Stimulated activated naive CD8-positive, alpha-beta T cell treated with anti-CD3 and anti-CD28 coated beads, Interleukin-15, Interleukin-2, amounts not matched to agents 100 ng/mL and 50 ng/mL, for 24 hours (primary cell): ENCODE results near the gene ZNF836.
A peak's percentile ranks its signal among the peaks of the same experiment; 100 is the strongest.

Source experiments
- H3K27ac Mint-ChIP-seq: one replicate; pipeline ENCODE4 v1.8.0; 2021; ENCODE audit warnings: mild to moderate bottlenecking, mixed read lengths
- H3K27me3 Mint-ChIP-seq: one replicate; pipeline ENCODE4 v1.8.0; 2021; ENCODE audit warnings: mixed read lengths
- H3K36me3 Mint-ChIP-seq: one replicate; pipeline ENCODE4 v1.8.0; 2021; ENCODE audit warnings: low read depth, mixed read lengths
- H3K4me1 Mint-ChIP-seq: one replicate; pipeline ENCODE4 v1.8.0; 2021; ENCODE audit warnings: low read depth, mixed read lengths
- H3K4me3 Mint-ChIP-seq: one replicate; pipeline ENCODE4 v1.8.0; 2021; ENCODE audit warnings: mild to moderate bottlenecking, mixed read lengths
- H3K9me3 Mint-ChIP-seq: one replicate; pipeline ENCODE4 v1.8.0; 2021; ENCODE audit warnings: mixed read lengths

ZNF836 gene

GRCh38 chr19:52142001-52142595, 29.3 kb downstream of the ZNF836 start:
- Mint-ChIP-seq H3K27ac (no peak overlapping the region), H3K27me3 (no peaks in the 10 kb centered on the region), H3K4me1 (peaks cover 17% of the 10 kb centered on the region), H3K36me3 (peaks cover 26% of the 10 kb centered on the region), H3K4me3 (no peak overlapping the region), H3K9me3 (peaks cover 33% of the 10 kb centered on the region)

GRCh38 chr19:52141203-52141602, 30.2 kb downstream of the ZNF836 start:
- Mint-ChIP-seq H3K4me3 (no peak overlapping the region), H3K4me1 (peaks cover 17% of the 10 kb centered on the region), H3K9me3 (peaks cover 30% of the 10 kb centered on the region), H3K36me3 (peaks cover 25% of the 10 kb centered on the region), H3K27ac (no peak overlapping the region), H3K27me3 (no peaks in the 10 kb centered on the region)

GRCh38 chr19:52140032-52140710, 31.2 kb downstream of the ZNF836 start:
- Mint-ChIP-seq H3K4me3 (peak overlapping the region; percentile 93), H3K36me3 (peaks cover 31% of the 10 kb centered on the region), H3K27ac (no peak overlapping the region), H3K4me1 (peaks cover 17% of the 10 kb centered on the region), H3K9me3 (peaks cover 30% of the 10 kb centered on the region), H3K27me3 (no peaks in the 10 kb centered on the region)

GRCh38 chr19:52139252-52140031, 32.0 kb downstream of the ZNF836 start, which contains the start of gene ZNF616:
Gene ZNF616, minus strand, starts transcription at chr19:52139938. Its CDS starts 9,426 bp downstream, at chr19:52130512.
- Mint-ChIP-seq H3K36me3 (peaks cover 34% of the 10 kb centered on the region), H3K27me3 (no peaks in the 10 kb centered on the region), H3K4me3 (peak within 1 kb of the TSS; percentile 93), H3K4me1 (peaks cover 17% of the 10 kb centered on the region), H3K9me3 (peaks cover 30% of the 10 kb centered on the region), H3K27ac (peak within 1 kb of the TSS; percentile 92)

- H3K4me1 Mint-ChIP-seq = peaks cover 17% of the 10 kb centered on the region
- peak overlapping the region; percentile 92 for H3K27ac Mint-ChIP-seq
- H3K4me3 Mint-ChIP-seq = peak overlapping the region; percentile 93
- H3K36me3 Mint-ChIP-seq = peaks cover 38% of the 10 kb centered on the region
- H3K27me3 Mint-ChIP-seq = no peaks in the 10 kb centered on the region
- H3K9me3 Mint-ChIP-seq = peaks cover 31% of the 10 kb centered on the region
These were observed 32.5 kb downstream of the ZNF836 start for GRCh38 chr19:52138983-52139251.

- Mint-ChIP-seq H3K9me3 (peaks cover 34% of the 10 kb centered on the region), H3K36me3 (peaks cover 41% of the 10 kb centered on the region), H3K27me3 (no peaks in the 10 kb centered on the region), H3K4me1 (peaks cover 17% of the 10 kb centered on the region), H3K27ac (peak overlapping the region; percentile 92), H3K4me3 (peak overlapping the region; percentile 93)
These were observed 33.0 kb downstream of the ZNF836 start for GRCh38 chr19:52138278-52138982.

GRCh38 chr19:52120286-52120685, 51.1 kb downstream of the ZNF836 start:
- no peak overlapping the region for H3K4me3 Mint-ChIP-seq
- H3K27me3 Mint-ChIP-seq = no peaks in the 10 kb centered on the region
- no peak overlapping the region for H3K27ac Mint-ChIP-seq
- H3K36me3 Mint-ChIP-seq = peaks cover 98% of the 10 kb centered on the region
- peaks cover 63% of the 10 kb centered on the region for H3K9me3 Mint-ChIP-seq
- H3K4me1 Mint-ChIP-seq = no peaks in the 10 kb centered on the region

- Mint-ChIP-seq H3K27me3 (no peaks in the 10 kb centered on the region), H3K4me1 (no peaks in the 10 kb centered on the region), H3K36me3 (peaks cover 87% of the 10 kb centered on the region), H3K4me3 (no peak overlapping the region), H3K27ac (no peak overlapping the region), H3K9me3 (peaks cover 69% of the 10 kb centered on the region)
These were observed 55.8 kb downstream of the ZNF836 start for GRCh38 chr19:52115526-52116053.

- Mint-ChIP-seq H3K27me3 (no peaks in the 10 kb centered on the region), H3K4me3 (no peak overlapping the region), H3K36me3 (peaks cover 83% of the 10 kb centered on the region), H3K27ac (no peak overlapping the region), H3K9me3 (peaks cover 64% of the 10 kb centered on the region), H3K4me1 (no peaks in the 10 kb centered on the region)
These were observed 56.7 kb downstream of the ZNF836 start for GRCh38 chr19:52114691-52115090.

GRCh38 chr19:52112624-52113023, 58.8 kb downstream of the ZNF836 start:
- peaks cover 71% of the 10 kb centered on the region for H3K36me3 Mint-ChIP-seq
- no peaks in the 10 kb centered on the region for H3K27me3 Mint-ChIP-seq
- no peaks in the 10 kb centered on the region for H3K4me1 Mint-ChIP-seq
- peaks cover 62% of the 10 kb centered on the region for H3K9me3 Mint-ChIP-seq
- no peak overlapping the region for H3K4me3 Mint-ChIP-seq
- no peak overlapping the region for H3K27ac Mint-ChIP-seq

- Mint-ChIP-seq H3K4me1 (no peaks in the 10 kb centered on the region), H3K27me3 (no peaks in the 10 kb centered on the region), H3K9me3 (peaks cover 60% of the 10 kb centered on the region), H3K27ac (no peak overlapping the region), H3K4me3 (no peak overlapping the region), H3K36me3 (peaks cover 65% of the 10 kb centered on the region)
These were observed 60.6 kb downstream of the ZNF836 start for GRCh38 chr19:52110780-52111179.
